GM19025 (cell line): ENCODE data around the gene RAB40C.

Experiments used
- ATAC-seq: cut with Tn5 transposase; IDR thresholded peaks from one replicate; pipeline ENCODE4 v1.9.1; 2021; ENCODE audit warnings: mild to moderate bottlenecking, low read depth, moderate library complexity; ENCODE audit not compliant: unreplicated experiment

The RAB40C gene

GRCh38 chr16:641326-642188, 51.7 kb downstream of the RAB40C start, which contains the start of gene MCRIP2:
TSS of gene MCRIP2 (plus strand) at chr16:641828. CDS start at chr16:641992, 164 bp downstream.
- peak; percentile 43 for ATAC-seq

DNA sequence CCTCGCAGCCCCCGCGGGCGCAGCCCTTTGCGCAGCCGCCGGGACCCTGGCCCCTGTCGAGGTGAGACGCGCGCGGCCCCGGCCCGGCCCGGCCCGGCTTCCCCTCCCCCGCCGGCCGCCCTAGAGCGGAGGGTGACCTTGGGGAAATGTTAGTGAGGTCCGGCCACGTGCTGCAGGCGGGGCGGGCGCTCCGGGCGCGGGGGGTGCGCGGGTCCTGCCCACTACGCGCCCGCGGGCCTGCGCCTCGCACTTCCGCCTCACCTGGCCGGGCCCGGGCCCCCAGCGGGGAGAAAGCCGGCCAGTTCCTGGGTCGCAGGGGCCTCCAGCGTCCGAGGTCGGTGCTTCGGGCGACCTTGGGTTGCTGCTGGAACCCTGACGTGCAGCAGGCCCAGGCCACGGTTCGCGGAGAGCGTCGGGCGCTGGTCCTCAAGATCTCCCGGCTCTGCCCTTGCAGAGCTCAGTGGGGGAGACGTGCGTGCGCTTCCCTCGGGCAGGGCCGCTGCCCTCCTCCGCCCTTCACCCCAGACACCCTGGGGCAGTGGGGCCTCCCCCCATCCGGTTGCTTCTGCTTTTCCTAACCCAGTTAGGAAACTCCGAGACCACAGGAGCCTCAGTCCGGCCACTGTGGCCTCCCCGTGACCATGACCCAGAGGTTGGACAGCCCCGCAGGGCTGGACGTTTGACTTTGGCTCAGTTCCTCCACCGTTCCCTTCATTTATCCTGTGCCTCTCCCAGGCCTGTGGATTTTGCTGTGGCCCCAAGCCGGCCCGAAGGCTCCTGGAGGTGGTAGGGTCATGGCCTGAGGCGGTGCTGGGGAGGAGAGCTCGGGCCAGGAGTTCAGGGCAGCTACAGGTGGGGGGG, 52.6 kb downstream of the RAB40C start:
- peak; percentile 44 for ATAC-seq

- no peak for ATAC-seq
These were observed 53.1 kb downstream of the RAB40C start for GRCh38 chr16:643050-643368.

DNA sequence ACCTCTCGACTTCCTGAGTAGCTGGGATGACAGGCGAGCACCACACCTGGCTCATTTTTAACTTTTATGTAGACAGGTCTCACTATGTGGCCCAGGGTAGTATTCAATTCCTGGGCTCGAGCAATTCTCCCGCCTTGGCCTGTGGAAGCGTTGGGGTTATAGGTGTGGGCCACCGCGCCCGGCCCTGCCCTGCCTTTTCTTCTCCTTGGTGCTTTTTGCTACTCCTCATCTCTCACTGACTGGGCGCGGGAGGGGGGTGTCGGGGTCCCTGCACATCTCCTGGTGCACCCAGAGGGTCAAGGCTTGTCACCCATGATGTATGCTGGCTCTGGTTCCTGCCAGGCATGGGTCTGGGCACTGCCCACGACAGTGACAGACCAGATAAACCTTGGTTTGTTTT, 54.7 kb downstream of the RAB40C start:
- no peak for ATAC-seq

DNA sequence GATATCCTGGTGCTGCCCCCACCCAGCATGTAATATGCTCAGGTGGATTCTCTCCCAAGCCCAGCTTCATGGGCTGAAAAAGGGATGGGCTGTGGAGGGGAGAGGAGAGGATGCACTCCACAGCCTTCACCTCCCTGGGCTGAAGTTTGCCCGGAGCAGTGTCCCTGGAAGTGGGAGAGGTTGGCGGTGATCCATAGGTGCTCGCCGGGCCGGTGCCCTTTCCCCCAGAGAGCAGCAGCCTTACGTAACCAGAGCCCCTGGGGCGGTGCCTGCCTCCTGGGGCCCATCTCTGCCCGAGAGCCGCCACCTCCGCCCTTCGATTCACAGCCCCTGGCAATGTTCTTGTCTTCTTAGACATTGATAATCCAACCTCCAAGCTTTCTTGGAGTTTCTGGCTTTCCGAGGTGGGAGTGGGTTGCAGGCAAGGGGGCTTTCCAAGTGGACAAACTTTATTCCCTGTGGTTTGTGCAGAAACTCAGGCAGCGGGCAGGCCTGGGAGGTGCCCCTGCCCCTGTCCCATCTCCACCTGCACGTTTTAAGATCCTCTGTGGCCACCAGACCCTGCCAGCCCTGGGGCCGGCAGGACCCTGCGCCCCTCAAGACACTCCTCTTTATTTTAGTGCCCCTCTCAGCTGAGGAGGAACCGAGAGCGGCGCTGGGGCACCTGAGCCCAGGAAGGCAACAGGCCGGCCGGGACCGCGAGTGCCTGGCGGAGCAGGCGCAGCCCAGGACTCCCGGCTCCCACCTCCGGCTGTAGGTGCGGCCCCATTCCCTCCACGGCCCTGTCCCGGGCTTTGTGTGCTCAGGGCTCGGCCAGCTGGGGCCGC, 56.2 kb downstream of the RAB40C start:
- no peak for ATAC-seq

- ATAC-seq, result no peak
These were observed 56.9 kb downstream of the RAB40C start for GRCh38 chr16:646679-647172.

DNA sequence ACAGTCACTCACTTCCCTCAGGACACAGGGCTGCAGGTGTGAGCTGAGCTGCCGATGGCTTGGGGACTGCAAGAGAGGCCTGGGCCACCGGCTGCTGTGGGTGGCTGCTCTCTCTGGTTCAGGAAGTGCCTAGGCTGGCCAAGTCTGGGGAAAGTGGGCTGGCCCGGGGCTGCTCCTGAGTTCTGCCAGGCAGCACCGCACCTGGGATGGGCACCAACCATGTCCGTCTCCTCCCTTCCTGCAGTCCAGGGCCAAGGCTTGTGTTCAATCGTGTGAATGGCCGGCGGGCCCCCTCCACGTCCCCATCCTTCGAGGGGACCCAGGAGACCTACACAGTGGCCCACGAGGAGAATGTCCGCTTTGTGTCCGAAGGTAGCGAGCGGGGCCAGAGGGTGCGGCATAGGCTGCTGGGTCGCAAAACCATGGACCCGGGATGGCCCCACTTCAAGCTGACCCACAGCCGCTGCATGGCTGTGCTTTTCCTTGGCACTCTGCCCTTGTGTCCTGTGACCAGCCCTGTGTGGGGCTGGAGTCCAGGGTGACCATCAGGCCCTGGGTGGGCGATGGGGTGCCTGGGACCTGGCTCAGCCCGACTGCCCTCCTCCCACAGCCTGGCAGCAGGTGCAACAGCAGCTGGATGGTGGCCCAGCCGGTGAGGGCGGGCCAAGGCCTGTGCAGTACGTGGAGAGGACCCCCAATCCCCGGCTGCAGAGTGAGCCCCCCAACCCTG, 57.5 kb downstream of the RAB40C start:
- no peak for ATAC-seq

DNA sequence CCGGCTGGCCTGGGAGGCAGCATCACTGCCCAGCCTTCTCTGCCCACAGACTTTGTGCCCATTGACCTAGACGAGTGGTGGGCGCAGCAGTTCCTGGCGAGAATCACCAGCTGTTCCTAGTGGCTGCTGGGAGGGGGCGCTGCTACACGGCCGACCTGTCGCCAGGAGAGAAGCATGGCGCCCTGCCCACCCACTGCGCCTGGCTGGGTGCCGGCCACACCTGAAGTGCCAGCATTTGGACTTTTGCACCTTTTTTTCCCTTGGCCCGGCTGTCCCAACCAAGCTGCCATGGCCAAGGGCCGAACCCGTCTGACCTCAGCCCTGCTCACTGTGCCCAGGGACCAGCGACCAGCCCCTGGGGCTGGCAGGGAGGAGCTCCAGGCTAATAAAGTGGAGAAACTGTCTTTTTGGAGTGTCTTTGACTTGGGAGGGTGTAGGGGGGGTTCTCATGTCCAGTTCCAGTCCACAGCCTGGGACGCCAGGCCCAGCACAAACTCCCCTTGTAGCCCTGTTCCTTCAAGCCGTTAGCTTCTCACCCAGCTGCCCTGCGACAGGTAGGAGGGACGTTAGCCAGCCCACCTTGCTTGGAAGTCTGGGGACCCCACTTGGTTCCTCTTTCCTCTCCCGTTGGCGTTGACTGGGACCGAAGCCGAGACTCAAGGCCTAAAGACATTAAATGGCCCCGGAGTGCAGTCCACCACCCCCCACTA, 58.4 kb downstream of the RAB40C start:
- no peak for ATAC-seq

- ATAC-seq, result peak; percentile 81
These were observed 59.1 kb downstream of the RAB40C start, which contains the start of gene WDR90 for GRCh38 chr16:648781-649589. TSS of gene WDR90 (plus strand) at chr16:649365. CDS start at chr16:649417, 52 bp downstream.

GRCh38 chr16:649631-650030, 59.8 kb downstream of the RAB40C start:
- peak; percentile 8 for ATAC-seq

DNA sequence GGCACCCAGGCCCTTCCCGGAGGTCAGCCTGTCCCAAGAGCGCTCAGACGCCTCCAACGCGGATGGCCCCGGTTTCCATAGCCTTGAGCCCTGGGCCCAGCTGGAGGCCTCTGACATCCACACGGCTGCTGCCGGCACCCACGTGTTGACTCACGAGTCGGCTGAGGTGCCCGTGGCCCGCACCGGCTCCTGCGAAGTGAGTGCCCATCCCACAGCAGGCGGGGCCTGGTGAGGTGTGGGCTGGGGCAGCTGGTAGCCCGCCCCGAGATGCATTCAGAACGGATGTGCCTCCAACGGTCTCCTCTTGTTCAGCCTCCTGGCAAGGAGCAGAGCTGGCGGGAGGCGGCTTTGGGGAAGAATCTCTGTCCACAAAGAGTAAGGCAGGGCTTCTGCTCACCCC, 62.0 kb downstream of the RAB40C start:
- ATAC-seq, result no peak

- ATAC-seq, result no peak
These were observed 62.8 kb downstream of the RAB40C start for GRCh38 chr16:652454-653305.

DNA sequence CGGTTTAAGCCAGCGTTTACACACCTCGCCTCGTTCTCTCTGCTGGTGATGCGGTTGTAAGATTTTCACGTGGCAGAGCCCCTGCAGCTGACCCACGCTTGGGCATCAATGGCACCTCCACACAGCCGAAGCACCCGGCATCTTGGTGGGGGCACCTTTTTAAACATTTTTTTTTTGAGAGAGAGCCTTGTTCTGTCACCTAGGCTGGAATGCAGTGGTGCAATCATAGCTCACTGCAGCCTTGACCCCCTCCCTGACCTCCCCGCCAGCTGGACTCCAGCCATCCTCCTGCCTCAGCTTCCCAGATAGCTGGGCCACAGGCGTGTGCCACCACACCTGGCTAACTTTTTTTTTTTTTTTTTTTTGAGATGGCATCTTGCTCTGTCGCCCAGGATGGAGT, 64.2 kb downstream of the RAB40C start:
- no peak for ATAC-seq

DNA sequence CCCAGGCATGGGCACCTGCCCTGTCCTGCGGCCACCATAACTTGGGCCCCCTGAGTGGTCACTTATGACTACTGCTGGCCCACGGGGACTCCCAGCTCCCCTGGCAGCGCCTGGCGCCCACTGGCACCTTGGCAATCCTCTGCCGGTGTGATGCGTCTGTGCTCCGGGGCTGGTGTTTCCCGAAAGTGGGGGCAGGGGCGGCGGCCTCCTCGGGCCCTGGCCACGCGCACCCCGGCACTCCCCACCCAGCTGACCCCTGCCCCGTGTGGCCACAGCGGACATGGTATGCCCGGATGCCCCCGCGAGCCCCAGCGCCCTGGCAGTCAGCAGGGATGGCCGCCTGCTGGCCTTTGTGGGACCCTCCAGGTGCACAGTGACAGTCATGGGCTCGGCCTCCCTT, 67.6 kb downstream of the RAB40C start:
- no peak for ATAC-seq

DNA sequence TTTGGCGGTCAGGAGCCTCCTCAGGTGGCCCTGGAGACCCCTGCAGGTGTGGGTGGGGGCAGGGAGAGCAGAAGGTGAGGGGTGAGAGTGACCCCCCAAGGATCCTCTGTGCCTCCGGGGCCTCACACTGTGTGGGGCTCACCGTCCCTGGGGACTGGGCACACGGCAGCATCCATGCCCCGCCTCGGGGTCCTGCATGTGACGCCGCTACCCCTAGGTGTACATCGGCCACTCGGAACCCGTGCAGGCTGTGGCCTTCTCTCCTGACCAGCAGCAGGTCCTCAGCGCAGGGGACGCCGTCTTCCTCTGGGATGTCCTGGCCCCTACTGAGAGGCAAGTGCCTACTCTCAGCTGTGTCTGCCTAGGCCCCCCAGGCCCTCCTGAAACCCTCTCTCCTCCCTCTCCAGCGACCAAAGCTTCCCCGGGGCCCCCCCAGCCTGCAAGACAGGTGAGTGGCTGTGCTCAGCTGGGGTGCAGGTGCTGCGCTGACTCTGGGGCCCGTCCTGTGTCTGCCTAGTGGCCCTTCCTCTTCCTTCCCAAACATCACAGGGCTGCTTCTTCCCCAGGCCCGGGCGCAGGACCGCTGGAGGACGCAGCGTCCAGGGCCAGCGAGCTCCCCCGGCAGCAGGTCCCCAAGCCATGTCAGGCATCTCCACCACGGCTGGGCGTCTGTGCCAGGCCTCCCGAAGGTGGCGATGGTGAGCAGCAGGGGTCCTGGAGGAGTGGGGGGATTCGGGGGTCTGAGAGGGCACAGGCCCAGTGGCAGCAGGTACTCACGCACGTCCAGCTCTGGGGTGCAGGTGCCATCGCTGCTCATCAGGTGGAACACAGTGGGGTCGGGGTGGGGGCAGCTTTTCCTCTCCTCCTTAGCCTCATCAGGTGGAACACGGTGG, 69.1 kb downstream of the RAB40C start:
- no peak for ATAC-seq

- ATAC-seq, result no peak
These were observed 69.8 kb downstream of the RAB40C start for GRCh38 chr16:659618-660017.

GRCh38 chr16:660132-660458, 70.2 kb downstream of the RAB40C start:
- no peak for ATAC-seq
